ENCODE measurements around the gene APOA5.

DNA sequence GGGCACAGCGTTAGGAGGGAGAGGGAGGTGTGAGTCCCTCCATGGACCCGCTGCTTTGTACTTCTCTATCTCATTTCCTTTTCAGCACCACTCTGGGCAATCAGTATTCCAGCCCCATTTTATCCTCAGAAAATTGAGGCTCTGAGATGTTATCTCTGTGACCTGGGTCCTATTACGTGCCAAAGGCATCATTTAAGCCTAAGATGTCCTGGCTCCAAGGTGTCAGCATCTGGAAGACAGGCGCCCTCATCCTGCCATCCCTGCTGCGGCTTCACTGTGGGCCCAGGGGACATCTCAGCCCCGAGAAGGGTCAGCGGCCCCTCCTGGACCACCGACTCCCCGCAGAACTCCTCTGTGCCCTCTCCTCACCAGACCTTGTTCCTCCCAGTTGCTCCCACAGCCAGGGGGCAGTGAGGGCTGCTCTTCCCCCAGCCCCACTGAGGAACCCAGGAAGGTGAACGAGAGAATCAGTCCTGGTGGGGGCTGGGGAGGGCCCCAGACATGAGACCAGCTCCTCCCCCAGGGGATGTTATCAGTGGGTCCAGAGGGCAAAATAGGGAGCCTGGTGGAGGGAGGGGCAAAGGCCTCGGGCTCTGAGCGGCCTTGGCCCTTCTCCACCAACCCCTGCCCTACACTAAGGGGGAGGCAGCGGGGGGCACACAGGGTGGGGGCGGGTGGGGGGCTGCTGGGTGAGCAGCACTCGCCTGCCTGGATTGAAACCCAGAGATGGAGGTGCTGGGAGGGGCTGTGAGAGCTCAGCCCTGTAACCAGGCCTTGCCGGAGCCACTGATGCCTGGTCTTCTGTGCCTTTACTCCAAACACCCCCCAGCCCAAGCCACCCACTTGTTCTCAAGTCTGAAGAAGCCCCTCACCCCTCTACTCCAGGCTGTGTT, 37.2 kb upstream of the APOA5 start:
- TF ChIP-seq, protein P1, sequence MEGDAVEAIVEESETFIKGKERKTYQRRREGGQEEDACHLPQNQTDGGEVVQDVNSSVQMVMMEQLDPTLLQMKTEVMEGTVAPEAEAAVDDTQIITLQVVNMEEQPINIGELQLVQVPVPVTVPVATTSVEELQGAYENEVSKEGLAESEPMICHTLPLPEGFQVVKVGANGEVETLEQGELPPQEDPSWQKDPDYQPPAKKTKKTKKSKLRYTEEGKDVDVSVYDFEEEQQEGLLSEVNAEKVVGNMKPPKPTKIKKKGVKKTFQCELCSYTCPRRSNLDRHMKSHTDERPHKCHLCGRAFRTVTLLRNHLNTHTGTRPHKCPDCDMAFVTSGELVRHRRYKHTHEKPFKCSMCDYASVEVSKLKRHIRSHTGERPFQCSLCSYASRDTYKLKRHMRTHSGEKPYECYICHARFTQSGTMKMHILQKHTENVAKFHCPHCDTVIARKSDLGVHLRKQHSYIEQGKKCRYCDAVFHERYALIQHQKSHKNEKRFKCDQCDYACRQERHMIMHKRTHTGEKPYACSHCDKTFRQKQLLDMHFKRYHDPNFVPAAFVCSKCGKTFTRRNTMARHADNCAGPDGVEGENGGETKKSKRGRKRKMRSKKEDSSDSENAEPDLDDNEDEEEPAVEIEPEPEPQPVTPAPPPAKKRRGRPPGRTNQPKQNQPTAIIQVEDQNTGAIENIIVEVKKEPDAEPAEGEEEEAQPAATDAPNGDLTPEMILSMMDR (IDR thresholded peaks at IDR 0.05): no peak
- TF ChIP-seq, protein P2, sequence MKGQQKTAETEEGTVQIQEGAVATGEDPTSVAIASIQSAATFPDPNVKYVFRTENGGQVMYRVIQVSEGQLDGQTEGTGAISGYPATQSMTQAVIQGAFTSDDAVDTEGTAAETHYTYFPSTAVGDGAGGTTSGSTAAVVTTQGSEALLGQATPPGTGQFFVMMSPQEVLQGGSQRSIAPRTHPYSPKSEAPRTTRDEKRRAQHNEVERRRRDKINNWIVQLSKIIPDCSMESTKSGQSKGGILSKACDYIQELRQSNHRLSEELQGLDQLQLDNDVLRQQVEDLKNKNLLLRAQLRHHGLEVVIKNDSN (CRISPR knock-in tag; IDR thresholded peaks at IDR 0.05): no peak
- no peak for TF ChIP-seq SMAD4 (CRISPR knock-in tag; IDR thresholded peaks at IDR 0.05)
- TF ChIP-seq, protein P3, sequence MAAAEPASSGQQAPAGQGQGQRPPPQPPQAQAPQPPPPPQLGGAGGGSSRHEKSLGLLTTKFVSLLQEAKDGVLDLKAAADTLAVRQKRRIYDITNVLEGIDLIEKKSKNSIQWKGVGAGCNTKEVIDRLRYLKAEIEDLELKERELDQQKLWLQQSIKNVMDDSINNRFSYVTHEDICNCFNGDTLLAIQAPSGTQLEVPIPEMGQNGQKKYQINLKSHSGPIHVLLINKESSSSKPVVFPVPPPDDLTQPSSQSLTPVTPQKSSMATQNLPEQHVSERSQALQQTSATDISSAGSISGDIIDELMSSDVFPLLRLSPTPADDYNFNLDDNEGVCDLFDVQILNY (CRISPR knock-in tag; IDR thresholded peaks at IDR 0.05): no peak
- no peak for TF ChIP-seq ZNF396 (CRISPR knock-in tag; IDR thresholded peaks at IDR 0.05; ENCODE audit: borderline replicate concordance)
- no peak for TF ChIP-seq CREB1 (CRISPR knock-in tag; IDR thresholded peaks at IDR 0.05)
- TF ChIP-seq ZNF138 (CRISPR knock-in tag; conservative IDR thresholded peaks at IDR 0.05): no peak
- TF ChIP-seq, protein P4, sequence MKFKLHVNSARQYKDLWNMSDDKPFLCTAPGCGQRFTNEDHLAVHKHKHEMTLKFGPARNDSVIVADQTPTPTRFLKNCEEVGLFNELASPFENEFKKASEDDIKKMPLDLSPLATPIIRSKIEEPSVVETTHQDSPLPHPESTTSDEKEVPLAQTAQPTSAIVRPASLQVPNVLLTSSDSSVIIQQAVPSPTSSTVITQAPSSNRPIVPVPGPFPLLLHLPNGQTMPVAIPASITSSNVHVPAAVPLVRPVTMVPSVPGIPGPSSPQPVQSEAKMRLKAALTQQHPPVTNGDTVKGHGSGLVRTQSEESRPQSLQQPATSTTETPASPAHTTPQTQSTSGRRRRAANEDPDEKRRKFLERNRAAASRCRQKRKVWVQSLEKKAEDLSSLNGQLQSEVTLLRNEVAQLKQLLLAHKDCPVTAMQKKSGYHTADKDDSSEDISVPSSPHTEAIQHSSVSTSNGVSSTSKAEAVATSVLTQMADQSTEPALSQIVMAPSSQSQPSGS (CRISPR knock-in tag; IDR thresholded peaks at IDR 0.05; ENCODE audit: borderline replicate concordance, low read depth): no peak
- no peak for TF ChIP-seq JUN (CRISPR knock-in tag; IDR thresholded peaks at IDR 0.05)
- TF ChIP-seq NFYB (CRISPR knock-in tag; conservative IDR thresholded peaks at IDR 0.05; ENCODE audit: low read depth): no peak

All from WTC11 (cell line).